ENCODE measurements around the gene TFF1. TPM values are rescaled to one million over a fixed set of nuclear protein-coding genes. Genes with fewer than 3 reads are reported as not detected.

TFF1 gene
- total RNA-seq, 1 donor from 2014 or later: not detected

- no peaks in the 10 kb centered on the region for H3K36me3 ChIP-seq (ENCODE audit: control insufficient read depth, insufficient read depth, low read length)
- TF ChIP-seq, protein P1, sequence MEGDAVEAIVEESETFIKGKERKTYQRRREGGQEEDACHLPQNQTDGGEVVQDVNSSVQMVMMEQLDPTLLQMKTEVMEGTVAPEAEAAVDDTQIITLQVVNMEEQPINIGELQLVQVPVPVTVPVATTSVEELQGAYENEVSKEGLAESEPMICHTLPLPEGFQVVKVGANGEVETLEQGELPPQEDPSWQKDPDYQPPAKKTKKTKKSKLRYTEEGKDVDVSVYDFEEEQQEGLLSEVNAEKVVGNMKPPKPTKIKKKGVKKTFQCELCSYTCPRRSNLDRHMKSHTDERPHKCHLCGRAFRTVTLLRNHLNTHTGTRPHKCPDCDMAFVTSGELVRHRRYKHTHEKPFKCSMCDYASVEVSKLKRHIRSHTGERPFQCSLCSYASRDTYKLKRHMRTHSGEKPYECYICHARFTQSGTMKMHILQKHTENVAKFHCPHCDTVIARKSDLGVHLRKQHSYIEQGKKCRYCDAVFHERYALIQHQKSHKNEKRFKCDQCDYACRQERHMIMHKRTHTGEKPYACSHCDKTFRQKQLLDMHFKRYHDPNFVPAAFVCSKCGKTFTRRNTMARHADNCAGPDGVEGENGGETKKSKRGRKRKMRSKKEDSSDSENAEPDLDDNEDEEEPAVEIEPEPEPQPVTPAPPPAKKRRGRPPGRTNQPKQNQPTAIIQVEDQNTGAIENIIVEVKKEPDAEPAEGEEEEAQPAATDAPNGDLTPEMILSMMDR (IDR thresholded peaks at IDR 0.05; ENCODE audit: insufficient read depth, low read length, poor library complexity, severe bottlenecking): no peak
- peaks cover 30% of the 10 kb centered on the region for H3K27me3 ChIP-seq (ENCODE audit: control insufficient read depth, insufficient read depth, low read length)
- no peak for DNase-seq (ENCODE audit: low read depth)
- no peak overlapping the region for H3K4me3 ChIP-seq (ENCODE audit: low read depth, low read length)
Observed at GRCh38 chr21:42373196-42373907, 7.0 kb upstream of the TFF1 start.

DNA sequence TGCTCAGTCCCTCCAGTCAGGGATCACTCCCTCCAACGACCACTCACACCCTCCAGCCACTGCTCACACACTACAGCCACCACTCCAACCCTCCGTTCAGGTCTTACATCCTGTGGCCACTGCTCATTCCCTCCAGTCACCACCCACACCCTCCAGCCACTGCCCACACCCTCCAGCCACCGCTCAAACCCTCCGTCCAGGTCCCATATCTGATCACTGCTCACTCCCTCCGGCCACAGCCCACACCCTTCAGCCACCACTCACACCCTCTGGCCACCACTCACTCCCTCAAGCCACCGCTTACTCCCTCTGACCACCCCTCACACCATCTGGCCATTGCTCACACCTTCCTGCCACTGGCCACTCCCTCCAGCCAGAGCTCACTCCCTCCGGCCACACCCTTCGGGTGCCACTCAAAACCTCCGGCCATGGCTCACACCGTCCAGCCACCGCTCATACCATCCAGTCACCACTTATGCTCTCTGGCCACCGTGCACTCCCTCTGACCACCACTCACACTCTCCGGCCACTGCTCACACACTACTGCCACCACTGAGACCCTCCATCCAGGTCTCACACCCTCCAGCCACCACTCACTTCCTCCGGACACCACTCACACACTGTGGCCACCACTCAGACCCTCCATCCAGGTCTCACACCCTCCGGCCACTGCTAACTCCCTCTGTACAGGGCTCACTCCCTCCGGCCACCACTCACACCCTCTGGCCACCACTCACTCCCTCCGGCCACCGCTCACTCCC is 4.7 kb upstream of the TFF1 start:
- peaks cover 27% of the 10 kb centered on the region for H3K27me3 ChIP-seq (ENCODE audit: control insufficient read depth, insufficient read depth, low read length)
- H3K4me3 ChIP-seq (ENCODE audit: low read depth, low read length): no peak overlapping the region
- no peaks in the 10 kb centered on the region for H3K36me3 ChIP-seq (ENCODE audit: control insufficient read depth, insufficient read depth, low read length)
- DNase-seq (ENCODE audit: low read depth): no peak
- TF ChIP-seq, protein P1 (IDR thresholded peaks at IDR 0.05; ENCODE audit: insufficient read depth, low read length, poor library complexity, severe bottlenecking): no peak

GRCh38 chr21:42369821-42370220 is 3.5 kb upstream of the TFF1 start:
- TF ChIP-seq, protein P1 (IDR thresholded peaks at IDR 0.05; ENCODE audit: insufficient read depth, low read length, poor library complexity, severe bottlenecking): no peak
- Histone ChIP-seq H3K4me3 (ENCODE audit: low read depth, low read length) (no peak overlapping the region), H3K27me3 (ENCODE audit: control insufficient read depth, insufficient read depth, low read length) (peaks cover 16% of the 10 kb centered on the region), H3K36me3 (ENCODE audit: control insufficient read depth, insufficient read depth, low read length) (no peaks in the 10 kb centered on the region)
- DNase-seq (ENCODE audit: low read depth): no peak

DNA sequence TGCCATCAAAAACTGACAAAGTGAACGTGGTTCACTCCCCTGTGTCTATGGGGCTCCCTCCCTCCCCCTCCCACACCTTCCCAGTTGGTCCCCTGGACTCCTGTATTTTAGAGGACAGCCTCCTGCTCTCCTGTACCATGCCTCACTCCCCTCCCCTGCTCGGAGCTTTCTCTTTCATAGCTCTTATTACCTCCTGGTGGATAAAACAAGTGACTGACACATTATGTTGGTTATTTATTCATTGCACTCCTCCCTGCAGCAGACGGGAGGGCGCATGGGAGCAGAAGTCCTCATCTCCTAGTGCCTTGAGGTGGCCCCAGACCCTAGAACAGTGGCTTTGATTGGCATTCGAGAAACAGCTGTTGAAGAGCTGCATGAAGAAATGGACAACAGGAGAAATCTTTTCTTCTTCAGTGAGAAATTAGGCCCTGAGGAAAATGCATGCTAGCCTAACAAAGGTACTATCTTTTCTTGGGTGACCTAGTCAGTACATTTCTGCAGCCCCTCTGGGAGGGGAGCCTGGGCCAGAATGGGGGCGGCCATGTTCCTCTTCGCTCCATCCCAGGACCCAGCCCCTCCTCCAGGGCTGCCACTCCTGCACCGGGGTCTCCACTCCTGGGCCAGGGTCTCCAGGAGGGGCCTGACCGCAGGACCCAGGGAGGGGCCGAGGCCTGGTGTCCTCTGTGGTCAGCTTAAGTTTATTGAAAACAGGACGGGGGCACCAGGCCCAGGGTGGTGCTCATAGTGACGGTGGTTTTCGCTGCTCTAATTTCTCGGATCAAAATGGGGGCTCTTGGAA is 1.2 kb upstream of the TFF1 start:
- Histone ChIP-seq H3K36me3 (ENCODE audit: control insufficient read depth, insufficient read depth, low read length) (no peaks in the 10 kb centered on the region), H3K4me3 (ENCODE audit: low read depth, low read length) (no peak overlapping the region), H3K27me3 (ENCODE audit: control insufficient read depth, insufficient read depth, low read length) (peaks cover 15% of the 10 kb centered on the region)
- no peak for DNase-seq (ENCODE audit: low read depth)
- TF ChIP-seq, protein P1 (IDR thresholded peaks at IDR 0.05; ENCODE audit: insufficient read depth, low read length, poor library complexity, severe bottlenecking): no peak

DNA sequence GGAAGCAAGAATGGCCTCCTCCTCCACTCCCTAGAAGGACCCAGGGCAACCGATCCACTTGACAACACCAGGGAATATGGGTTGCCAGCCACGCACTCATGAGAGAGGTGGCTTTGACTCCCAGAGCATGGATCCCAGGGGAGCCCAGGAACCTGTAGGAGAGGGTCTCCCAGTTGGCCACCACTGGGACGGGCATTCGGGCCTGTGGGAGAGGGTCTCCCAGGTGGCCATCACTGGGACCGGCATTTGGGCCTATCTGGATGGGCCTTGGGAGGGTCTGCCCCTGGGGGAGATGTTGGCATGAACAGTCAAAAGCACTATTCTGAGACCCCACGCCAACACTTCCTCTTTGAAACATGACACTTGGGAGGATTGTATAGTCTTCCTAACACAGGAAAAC is 565 bp downstream of the TFF1 start:
- H3K36me3 ChIP-seq (ENCODE audit: control insufficient read depth, insufficient read depth, low read length): no peaks in the 10 kb centered on the region
- DNase-seq (ENCODE audit: low read depth): no peak
- no peak overlapping the region for H3K4me3 ChIP-seq (ENCODE audit: low read depth, low read length)
- TF ChIP-seq, protein P1 (IDR thresholded peaks at IDR 0.05; ENCODE audit: insufficient read depth, low read length, poor library complexity, severe bottlenecking): no peak
- peaks cover 19% of the 10 kb centered on the region for H3K27me3 ChIP-seq (ENCODE audit: control insufficient read depth, insufficient read depth, low read length)

Measured in kidney epithelial cell (primary cell).